Medulla oblongata (tissue), 1 donor: Measurements from ENCODE around the gene MANBA.
A peak's percentile ranks its signal among the peaks of the same experiment; 100 is the strongest.

Source experiments
- DNase-seq: peaks from one replicate; pipeline ENCODE4 v3.0.0-alpha.2; 2015; ENCODE audit errors: extremely low spot score

MANBA gene

DNA sequence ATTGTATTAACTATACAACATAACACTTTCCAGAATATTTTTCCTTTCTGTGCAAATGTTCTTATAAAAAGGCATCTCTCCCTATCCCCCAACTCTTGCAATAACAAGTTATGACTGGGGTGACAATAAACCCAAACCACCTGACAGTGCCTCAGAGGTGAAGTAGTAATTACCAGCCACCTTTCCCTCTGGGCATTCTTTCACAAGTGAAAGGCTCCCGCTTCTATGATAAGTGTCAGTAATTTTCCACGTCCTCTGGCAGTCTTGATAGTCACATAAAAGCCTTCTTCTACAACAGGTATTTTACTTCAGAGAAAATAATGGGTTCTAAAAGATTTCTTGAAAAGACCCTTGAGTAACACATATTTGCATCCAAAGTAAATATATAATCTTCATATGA is 82.7 kb downstream of the MANBA start:
- DNase-seq = no peak

DNA sequence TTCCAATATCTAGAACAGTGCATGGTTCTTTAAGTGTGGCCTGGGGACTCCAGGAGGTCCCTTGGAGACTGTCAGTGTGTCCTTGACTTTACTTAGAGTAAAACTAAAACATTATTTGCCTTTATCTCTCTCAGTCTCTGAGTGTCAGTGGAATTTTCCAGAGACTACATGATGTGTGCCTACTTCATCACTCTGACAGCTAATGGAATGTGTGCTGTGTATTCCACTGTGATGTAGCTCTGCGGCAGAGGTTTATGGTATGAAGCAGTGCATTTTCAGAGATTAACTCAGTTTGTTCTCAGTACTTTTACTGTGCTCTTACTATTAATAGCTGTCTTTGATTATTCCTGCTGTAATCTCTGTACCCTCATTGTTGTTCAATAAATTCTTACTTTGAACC is 85.6 kb downstream of the MANBA start:
- DNase-seq = no peak

DNA sequence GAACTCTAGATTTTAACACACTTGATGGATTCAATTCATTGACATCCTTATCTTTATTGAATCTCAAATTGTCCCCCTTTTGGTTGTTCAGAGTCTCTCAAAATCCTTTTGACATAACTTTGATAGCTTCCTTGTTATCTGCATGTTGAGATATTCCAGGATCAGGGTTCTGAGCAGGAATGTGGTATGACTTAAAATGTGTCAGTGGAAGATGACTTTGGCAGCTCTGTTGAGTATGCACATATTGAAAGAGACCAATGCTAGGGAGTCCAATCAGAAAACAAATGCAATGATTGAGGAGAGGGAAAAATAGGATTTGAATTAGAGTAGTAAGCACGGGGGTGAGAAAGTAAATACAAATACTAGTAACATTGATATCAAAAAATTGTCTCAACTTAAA is 93.8 kb downstream of the MANBA start:
- no peak for DNase-seq

DNA sequence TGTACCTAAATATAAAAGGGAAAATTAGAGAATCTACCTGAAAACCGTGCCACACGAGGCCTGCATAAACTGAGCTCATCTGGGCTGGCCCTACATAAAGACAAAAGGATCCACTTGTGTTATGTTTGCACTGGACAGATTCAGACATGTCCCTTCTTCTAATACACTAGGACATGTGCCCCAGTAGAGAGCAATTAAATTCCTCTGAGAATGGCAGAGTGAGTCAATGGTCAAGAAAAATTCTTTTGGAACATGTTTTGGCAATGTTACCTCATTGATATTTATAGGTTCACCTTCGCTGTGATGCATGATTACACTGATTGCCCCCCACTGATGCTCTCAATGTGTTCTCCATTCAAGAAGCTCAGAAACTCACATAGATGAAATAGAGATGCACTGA is 95.2 kb downstream of the MANBA start:
- no peak for DNase-seq

DNA sequence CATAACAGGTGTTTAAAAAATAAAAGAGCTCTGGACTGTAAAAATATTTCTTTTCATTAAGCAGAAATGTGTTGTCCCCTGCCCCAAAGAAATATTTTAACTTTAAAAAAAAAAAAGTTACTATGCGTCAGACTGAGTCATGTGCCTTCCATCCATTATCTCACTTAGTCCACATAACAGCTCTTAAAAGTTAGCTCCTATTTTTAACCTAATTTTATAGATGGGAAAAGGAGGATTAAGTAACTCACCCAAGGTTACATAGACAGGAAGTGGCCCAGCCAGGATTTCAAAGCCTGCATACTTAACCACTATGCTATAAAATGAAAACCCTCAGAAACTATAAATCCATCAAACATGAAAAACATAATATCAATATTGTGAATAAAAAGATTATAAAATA is 97.7 kb downstream of the MANBA start:
- no peak for DNase-seq

DNA sequence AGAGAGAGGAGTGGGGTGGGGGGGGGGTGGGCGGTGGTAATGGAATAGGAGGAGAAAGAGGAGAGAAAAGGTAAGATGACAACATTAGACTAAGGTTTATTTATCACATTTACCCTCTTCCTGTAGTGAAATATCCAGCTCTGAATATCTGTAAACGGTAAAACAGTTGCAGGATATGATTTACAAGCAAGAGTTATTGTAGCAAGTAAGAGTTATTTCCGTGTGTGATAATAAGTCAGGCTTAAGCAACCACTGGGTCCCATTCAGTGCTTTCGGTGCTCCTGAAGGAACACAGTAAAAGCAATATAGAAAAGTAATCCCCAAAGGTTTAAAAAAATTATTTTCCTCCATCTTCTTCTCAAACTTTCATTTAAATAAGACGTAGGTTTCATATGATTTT is 103.6 kb downstream of the MANBA start:
- DNase-seq = no peak

DNA sequence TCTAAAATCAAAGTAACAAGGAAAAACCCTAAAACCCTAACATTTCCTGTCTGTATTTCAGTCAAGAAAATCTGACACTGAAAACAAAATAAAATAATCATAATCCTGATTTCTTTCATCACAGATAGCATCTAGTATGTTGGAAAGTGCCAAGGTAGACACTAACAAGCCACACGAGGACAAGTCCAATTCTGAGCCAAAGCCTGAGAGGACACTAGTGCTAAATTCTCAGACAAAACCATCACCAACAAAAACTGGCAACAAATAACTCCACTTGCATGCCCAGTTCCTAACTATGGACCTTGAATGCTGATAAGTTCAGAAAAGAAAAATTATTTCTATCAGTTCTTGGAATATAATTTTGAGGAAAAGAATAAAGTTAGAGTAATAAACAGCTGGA is 113.7 kb downstream of the MANBA start:
- peak; percentile 50 for DNase-seq

DNA sequence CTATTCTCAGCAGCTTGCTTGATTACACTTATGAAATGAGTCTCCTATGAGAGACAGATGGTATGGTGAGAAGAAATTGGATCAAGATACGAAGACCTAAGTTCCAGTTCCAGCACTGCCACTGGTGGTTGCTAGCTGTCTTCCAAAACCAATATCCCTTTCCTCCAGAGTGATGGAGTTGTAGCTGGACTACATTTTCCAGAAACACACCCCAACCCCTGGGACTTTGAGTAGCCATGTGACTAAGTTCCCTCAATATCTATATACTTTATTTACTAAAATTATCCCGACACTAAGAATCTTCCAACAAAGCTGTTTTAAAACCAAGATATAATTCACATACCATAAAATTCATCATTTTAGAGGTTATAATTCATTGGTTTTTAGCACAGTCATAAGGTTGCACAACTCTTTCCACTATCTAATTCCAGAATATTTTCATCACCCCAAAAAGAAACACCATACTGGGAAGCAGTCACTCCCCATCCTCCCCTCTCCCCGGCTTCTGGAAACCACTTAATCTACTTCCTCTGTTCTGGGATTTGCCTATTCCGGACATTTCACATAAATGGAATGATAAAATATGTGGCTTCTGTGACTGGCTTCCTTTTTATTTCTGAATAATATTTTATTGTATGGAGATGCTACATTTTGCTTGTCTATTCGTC is 118.0 kb downstream of the MANBA start:
- no peak for DNase-seq

DNA sequence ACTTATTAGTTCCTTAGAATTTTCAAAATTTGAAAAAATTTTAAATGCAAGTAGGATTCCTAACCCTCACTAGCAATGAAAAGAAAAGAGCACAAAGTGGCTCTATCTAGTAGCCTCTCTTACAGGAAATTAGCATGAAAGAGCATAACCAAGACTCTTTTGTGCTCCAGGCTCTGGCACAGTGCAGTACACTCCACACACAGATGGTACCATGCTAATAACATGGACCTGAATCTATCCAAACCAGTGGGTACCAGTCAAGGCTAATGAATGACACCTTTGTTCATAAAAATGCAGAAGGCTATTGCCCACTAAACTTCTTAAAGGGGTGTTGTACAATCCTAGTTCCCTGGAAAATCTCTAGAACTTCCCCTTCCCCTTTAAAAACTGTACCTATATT is 119.0 kb downstream of the MANBA start:
- peak; percentile 83 for DNase-seq

DNA sequence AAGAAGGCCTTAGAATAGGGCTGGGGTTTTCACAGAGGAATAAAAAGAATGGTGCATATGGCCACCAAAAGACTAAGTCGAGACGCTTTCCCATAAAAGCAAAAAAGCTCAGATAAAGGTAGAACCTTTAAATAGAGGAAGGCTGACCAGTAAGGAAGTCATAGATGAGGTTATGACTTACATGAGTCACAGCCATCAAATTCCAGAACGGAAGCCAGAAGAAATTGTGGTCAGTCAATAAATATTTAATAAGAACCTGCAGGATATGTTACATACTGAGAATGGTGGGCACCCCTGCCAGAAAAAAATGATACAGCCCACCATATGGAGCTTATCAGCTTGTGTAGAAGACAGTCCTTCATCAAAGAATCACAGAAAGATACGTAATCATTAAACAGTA is 120.1 kb downstream of the MANBA start:
- no peak for DNase-seq

DNA sequence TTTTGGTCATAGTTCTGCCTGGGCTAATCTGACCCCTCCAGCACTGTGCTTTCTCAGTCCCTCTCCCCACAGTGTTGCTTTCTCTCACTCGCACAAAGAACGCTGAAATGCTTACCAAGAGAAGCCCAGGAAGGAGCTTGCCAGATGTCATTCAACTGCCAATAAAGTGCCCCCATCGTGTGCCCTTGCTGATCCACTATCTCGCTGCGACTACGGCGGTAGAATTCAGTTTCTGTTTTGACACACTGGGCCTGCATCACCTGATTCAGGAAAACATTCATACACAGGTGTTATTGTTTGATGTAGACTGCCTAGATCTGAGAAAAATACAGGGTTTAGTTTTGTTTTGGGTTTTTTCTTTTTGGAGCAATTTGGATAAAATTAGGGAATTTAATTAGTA is 121.2 kb downstream of the MANBA start:
- no peak for DNase-seq

DNA sequence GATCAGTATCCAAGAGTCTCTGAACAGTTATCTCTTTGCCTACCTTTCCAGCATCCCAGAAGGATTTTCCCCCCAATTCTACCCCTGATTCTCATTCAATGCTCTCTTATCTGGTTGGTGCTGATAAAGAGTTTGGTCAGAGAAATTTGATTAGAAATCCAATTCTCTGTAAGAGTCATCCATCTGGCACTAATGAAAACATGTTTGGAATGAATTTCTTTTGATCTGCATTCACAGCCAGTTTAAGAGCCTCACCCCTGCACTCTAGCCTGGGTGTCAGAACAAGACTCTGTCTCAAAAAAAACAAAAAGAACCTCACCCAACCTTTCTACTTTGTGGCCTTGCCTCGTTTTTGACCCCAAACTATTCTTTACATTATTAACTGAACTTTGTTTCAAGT is 122.1 kb downstream of the MANBA start:
- no peak for DNase-seq

DNA sequence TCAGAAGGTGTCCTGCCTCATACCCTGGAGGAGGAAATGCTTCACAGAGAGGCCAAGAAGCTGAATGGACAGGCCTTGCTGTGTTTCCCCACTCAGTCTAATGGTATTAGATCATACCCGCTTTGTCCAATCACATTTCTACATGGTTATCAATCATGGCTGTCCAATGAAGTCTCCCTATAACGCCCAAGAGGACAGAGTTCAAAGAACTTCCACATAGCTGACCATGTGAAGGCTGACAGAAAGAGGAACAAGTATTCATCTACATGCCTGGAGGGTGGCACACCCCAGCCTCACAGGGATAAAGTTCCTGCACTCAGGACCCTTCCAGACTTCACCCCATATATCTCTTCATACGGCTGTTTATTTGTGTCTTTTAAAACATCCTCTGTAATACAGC is 123.4 kb downstream of the MANBA start:
- DNase-seq = no peak

DNA sequence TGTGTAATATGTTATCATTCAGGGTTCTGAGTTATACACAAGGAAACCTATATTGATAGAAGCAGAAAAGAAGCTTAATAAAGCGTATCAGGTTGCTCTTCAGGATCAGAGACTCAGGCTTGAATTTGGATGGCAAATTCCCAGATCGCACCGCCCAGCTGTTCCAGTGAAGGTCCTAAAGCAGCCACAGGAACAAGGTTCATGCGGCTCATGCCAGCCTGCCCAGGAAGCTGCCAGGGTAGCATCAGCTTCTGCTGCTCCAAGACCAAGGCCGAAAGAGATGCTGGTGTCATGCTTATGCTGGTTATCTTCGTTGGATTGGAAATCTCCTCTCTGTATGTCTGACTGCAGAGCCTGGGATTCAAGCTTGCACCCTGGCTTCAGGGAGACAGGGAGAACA is 127.7 kb downstream of the MANBA start:
- no peak for DNase-seq

DNA sequence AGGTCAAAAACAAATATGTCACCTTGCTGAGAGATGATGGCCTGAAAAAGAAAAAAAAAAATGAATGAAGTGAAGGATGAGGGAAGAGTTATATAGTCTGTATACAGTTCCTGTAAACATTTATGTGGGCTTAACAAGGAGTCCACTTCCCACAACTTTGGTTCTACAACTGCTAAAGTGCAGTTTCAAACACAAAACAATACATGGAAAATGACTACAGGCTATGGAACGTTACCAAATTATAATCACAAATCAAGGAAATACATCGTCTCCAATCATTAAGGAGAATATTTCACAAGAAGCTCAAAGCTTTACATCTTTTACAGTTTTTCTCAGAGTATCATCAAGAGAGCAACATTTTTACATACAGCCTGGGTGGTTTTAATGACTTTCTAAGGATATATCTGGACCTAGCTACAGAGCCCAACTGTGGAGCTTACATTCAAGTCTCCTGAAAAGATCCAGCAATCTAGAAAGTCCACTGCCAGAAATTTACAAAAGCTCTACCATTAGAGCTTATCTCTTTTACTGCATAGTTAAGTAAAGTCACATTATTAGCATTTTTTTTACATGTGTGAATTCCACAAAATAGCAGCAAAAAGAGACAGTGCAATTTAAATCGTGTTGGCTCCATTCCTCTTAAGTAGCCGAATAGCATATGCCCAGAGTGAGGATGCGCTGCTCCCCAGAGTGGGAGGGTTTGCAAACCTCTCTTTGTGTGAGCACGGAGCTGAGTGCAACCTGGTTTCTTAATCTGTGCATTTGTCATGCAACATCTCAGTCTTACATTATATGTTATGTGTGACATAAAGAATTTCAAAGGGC is 128.3 kb downstream of the MANBA start:
- no peak for DNase-seq

DNA sequence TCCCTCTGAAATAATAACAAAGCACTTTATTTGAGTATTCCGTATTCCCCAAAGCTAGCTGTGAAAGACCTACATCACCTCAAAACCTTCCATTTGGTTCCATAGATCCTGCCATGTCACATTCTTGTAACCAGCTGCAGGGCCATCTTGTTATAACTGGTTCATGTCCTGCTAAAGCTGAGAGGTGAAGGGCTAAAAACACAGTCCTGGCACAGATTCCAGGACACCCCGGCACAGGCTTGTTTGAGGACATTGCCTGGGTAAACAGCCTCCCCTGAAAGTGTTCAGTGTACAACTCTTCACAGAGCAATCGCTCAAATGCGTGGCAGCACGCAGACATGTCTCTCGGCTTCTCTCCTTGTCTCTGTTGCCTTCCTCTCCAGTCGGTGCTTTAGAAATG is 129.2 kb downstream of the MANBA start:
- DNase-seq = no peak

DNA sequence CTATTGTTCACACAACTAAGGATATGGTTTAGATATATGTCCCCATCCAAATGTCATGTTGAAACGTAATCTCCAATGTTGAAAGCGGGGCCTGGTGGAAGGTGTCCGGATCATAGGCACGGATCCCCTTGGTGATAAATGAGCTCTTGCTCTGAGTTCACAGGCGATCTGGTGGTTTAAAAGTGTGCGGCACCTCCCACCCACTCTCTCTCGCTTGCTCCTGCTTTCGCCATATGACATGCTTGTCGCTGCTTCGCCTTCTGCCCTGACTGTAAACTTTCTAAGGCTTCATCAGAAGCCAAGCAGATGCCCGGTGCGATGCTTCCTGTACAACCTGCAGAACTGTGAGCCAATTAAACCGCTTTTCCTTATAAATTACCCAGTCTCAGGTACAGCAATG is 131.1 kb downstream of the MANBA start:
- DNase-seq = no peak

DNA sequence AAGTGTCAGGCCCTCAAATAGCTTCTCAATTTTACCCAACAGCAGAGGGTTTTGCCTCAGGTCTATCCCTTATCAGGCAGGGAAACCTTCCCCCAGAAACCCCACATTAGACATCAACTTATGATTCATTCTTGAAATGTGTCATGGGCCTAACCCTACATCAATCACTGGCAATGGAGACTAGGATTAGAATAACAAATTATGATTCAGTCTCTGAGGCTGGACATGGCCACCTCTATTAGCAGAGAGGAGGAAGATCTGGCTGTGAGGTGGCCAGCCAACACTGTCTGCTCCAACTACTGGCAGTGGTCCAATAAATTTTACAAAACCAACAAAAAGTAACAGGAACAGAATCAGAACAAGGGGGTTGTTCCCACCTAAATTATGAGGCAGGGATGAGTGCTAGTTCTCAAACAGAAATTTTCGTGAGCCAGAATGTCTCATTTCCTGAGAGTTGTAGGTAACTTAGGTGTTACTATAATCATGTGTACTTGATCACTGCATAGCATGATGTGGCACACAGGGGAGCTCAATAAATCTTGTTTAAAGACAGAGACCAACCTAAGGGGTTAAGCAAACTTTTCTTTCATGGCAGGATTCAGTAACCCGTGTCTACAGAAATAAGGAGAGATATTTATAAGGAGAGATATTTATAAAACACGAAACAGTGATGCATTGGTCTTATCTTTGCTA is 132.8 kb downstream of the MANBA start:
- no peak for DNase-seq

DNA sequence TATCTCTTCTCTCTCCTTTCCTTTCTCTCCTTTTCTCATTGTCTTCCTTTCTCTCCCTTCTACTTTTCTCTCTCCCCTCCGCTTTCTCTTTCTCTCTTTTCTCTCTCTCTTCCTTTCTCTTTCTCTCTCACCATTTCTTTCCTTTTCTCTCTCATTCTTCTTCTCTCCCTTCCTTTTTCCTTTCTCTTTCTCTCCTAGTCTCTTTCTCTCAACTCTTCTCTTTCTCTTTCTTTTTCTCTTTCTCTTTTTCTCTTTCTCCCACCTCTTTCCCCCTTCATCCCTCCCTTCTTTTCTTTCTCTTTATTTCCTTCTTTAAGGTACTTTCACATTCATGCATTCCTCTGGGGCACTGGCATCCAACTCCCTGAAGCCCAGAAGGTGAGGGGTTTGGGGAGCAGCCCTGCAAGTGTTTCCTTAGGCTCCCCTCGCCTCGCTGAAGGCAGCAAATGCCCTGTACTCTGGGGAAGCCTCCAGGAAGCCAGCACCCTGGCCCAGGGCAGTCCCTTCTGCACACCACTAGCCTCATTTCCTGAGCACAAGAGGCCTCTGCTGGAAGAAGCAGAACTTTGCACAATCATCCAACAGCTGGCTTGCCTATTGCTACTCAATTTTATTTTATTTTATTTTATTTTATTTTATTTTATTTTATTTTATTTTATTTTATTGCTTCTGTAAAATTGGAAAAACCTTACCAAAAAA is 135.4 kb downstream of the MANBA start:
- DNase-seq = peak; percentile 72

DNA sequence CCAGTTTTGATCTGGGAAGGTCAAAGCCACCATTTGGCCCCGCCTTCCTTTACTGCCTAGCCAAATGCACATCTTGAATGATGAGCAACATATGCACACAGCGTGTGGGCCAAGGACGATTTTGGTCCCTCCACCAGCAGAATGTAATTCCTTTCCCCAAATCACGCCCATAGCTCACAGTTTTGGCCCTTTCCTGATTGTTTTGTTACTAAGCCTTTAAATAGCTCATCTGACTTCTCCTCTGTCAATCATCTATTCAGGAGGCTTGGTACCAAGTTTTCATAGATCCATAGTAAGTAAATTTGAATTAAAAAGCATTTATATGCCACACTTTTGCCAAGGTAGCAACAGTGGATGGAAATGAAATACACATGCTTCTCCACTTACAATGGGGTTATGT is 136.3 kb downstream of the MANBA start:
- no peak for DNase-seq

DNA sequence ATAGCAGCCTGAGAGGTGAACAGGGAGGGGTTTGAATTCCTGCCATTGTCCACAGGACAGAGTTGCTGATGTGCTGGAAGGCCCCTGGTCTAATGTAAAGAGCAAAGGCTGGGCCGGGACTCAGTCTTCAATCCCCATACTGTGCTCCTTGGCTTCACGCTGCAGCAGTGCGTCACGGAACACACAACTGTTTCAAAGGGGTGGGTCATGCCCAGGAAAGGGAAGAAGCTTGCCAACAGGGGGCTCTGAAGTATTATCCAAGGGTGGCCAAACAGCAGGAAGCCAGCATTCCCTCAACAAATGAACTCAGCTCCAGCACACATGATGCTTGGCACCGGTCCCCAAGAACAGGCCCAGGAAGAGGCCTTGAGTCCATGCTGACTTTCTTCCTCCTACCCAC is 137.1 kb downstream of the MANBA start:
- DNase-seq = peak; percentile 43
